ENCODE results near the gene PWWP2B. TPM values are rescaled to one million over a fixed set of nuclear protein-coding genes. Genes with fewer than 3 reads are reported as not detected.

PWWP2B gene
- total and polyA plus RNA-seq, 2 experiments from 2014 or later = 2.3 to 12.8 TPM

DNA sequence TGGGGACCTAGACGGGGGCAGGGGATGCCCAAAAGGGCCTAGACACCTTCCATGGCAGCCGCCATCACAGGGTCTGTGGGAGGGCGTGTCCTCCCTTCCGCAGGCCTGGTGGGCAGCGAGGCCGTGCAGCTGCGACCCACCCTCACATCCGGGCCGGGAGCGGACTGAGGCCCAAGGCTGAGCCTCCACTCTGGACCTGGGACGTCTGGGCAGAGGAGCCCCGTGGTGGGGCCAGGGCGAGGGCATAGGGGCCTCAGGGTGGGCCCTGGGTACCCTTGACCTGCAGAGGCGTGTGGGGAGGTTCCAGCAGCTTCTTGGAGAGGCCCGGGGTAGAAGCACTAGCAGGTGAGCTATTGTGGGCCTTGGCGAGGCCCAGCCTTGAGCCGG is 49.2 kb downstream of the PWWP2B start:
- no peak overlapping the region for H3K27ac Mint-ChIP-seq

More for the DNA sequence above, 49.2 kb downstream of the PWWP2B start:
- no peaks in the 10 kb centered on the region for H3K27me3 ChIP-seq (ENCODE audit: insufficient read depth)
- H3K79me2 ChIP-seq (replicated peaks; ENCODE audit: insufficient read depth) = no peaks in the 10 kb centered on the region
- Mint-ChIP-seq H3K4me1 (peaks cover 27% of the 10 kb centered on the region), H3K36me3 (ENCODE audit: low read depth) (no peaks in the 10 kb centered on the region), H3K27me3 (ENCODE audit: insufficient read depth, low read depth, poor library complexity) (peaks cover 11% of the 10 kb centered on the region), H3K9me3 (no peaks in the 10 kb centered on the region; the same call in 2 of the 3 replicates), H3K4me3 (no peak overlapping the region)
- no peak overlapping the region for H3K4me2 ChIP-seq
- no peak for ATAC-seq
- H3K4me1 ChIP-seq (ENCODE audit: insufficient read depth) = peaks cover 17% of the 10 kb centered on the region
- no peak for DNase-seq (ENCODE audit: low spot score)
- no peaks in the 10 kb centered on the region for H4K20me1 ChIP-seq (replicated peaks; ENCODE audit: insufficient read depth)
- no peak overlapping the region for H3K27ac ChIP-seq (ENCODE audit: low read depth)
- H3K9me2 ChIP-seq (ENCODE audit: insufficient read depth) = no peaks in the 10 kb centered on the region
- H3K4me3 ChIP-seq = no peak overlapping the region
- TF ChIP-seq NANOG (IDR thresholded peaks at IDR 0.05; ENCODE audit: borderline replicate concordance) (no peak), ZNF462 (CRISPR knock-in tag; IDR thresholded peaks at IDR 0.05) (no peak), EZH2 (IDR thresholded peaks at IDR 0.05; ENCODE audit: low read depth, unreplicated experiment) (no peak), EZH2phosphoT487 (IDR thresholded peaks at IDR 0.05; ENCODE audit: unreplicated experiment) (no peak), CREB1 (CRISPR knock-in tag; IDR thresholded peaks at IDR 0.05; ENCODE audit: low read depth) (no peak), ETS1 (IDR thresholded peaks at IDR 0.05) (no peak), ZNF114 (CRISPR knock-in tag; IDR thresholded peaks at IDR 0.05) (no peak), ZNF331 (CRISPR knock-in tag; IDR thresholded peaks at IDR 0.05; ENCODE audit: low read depth) (no peak)
- no peaks in the 10 kb centered on the region for H3K36me3 ChIP-seq (ENCODE audit: insufficient read depth)
- H3F3A ChIP-seq (replicated peaks; ENCODE audit: low read depth) = 0 out of 2 replicates have a peak, but pooled peaks cover 8% of the 10 kb centered on the region
- H2AFZ ChIP-seq = no peak overlapping the region
